ENCODE measurements around the gene CTNNA3.

Gene CTNNA3

GRCh38 chr10:67621834-67622233 is 74.2 kb downstream of the CTNNA3 start:
- no peak overlapping the region for H3K27ac ChIP-seq (ENCODE audit: low read length)
- H3K27me3 ChIP-seq (ENCODE audit: low read depth, low read length) = no peaks in the 10 kb centered on the region

GRCh38 chr10:67618116-67618515 is 77.9 kb downstream of the CTNNA3 start:
- Histone ChIP-seq H3K4me3 (ENCODE audit: low read depth in 1 of 2, low read length in 2 of 2) (no peak overlapping the region), H3K27ac (ENCODE audit: low read length) (no peak overlapping the region), H3K36me3 (ENCODE audit: control insufficient read depth in 1 of 2, insufficient read depth in 2 of 2, low read length in 2 of 2) (no peaks in the 10 kb centered on the region), H3K9me3 (ENCODE audit: control insufficient read depth in 1 of 2, low read length in 2 of 2) (no peaks in the 10 kb centered on the region), H3K27me3 (ENCODE audit: low read depth, low read length) (no peaks in the 10 kb centered on the region), H3K4me1 (ENCODE audit: control insufficient read depth in 1 of 2, insufficient read depth in 2 of 2, low read length in 2 of 2) (no peaks in the 10 kb centered on the region)

More at GRCh38 chr10:67621834-67622233, 74.2 kb downstream of the CTNNA3 start:
- H3K4me1 ChIP-seq (ENCODE audit: control insufficient read depth in 1 of 2, insufficient read depth in 2 of 2, low read length in 2 of 2) = no peaks in the 10 kb centered on the region
- H3K4me3 ChIP-seq (ENCODE audit: low read depth in 1 of 2, low read length in 2 of 2) = no peak overlapping the region
- no peaks in the 10 kb centered on the region for H3K9me3 ChIP-seq (ENCODE audit: control insufficient read depth in 1 of 2, low read length in 2 of 2)
- H3K36me3 ChIP-seq (ENCODE audit: control insufficient read depth in 1 of 2, insufficient read depth in 2 of 2, low read length in 2 of 2) = no peaks in the 10 kb centered on the region

DNA sequence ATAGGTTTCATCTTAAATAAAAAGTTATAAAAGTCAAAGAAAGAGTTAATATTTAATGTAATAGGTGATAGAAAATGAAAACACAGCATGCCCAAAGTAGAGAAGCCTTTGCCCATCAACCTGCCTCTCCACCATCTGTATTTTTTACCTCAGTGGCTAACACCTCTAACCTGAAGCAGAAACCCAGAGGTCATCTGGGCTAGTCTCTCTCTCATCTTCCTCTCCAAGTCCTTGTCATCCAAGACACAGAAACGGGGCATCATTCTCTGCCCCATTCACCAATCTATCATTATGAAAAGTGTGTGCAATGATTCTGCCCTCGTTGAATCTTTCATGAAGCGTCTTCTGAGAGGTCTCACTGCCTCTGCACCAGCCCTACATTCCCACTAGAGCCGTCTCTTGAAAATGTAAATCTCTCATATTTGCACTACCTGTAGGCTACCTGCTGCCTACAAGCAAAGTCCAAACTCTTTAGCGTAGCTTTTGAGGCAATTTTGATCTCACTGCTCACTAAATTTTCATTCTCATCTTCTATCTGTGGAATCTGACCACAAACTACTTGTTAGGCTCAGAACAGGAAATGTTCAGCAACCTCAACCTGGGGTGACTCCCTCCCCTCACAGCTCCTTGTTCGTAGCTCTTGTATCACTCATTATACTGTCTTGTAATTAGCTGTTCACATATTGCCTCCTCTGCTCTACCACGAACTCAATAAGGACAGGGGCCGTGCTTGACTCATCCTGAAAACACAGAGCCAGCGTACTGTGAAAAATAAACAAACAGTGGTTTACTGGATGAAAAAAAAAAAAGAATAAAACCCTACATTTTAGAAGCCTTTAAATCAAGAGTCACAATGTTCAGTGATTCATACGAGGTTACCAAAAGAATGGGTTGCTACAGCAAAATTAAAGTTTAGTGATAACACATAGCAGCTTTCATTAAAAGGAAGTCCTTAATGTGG is 83.1 kb downstream of the CTNNA3 start:
- Histone ChIP-seq H3K9me3 (ENCODE audit: control insufficient read depth in 1 of 2, low read length in 2 of 2) (no peaks in the 10 kb centered on the region), H3K27ac (ENCODE audit: low read length) (no peak overlapping the region), H3K4me1 (ENCODE audit: control insufficient read depth in 1 of 2, insufficient read depth in 2 of 2, low read length in 2 of 2) (no peaks in the 10 kb centered on the region), H3K4me3 (ENCODE audit: low read depth in 1 of 2, low read length in 2 of 2) (no peak overlapping the region), H3K27me3 (ENCODE audit: low read depth, low read length) (no peaks in the 10 kb centered on the region), H3K36me3 (ENCODE audit: control insufficient read depth in 1 of 2, insufficient read depth in 2 of 2, low read length in 2 of 2) (no peaks in the 10 kb centered on the region)

GRCh38 chr10:67612176-67612575 is 83.8 kb downstream of the CTNNA3 start:
- Histone ChIP-seq H3K27ac (ENCODE audit: low read length) (no peak overlapping the region), H3K27me3 (ENCODE audit: low read depth, low read length) (no peaks in the 10 kb centered on the region), H3K4me1 (ENCODE audit: control insufficient read depth in 1 of 2, insufficient read depth in 2 of 2, low read length in 2 of 2) (no peaks in the 10 kb centered on the region), H3K9me3 (ENCODE audit: control insufficient read depth in 1 of 2, low read length in 2 of 2) (no peaks in the 10 kb centered on the region), H3K36me3 (ENCODE audit: control insufficient read depth in 1 of 2, insufficient read depth in 2 of 2, low read length in 2 of 2) (no peaks in the 10 kb centered on the region), H3K4me3 (ENCODE audit: low read depth in 1 of 2, low read length in 2 of 2) (no peak overlapping the region)

GRCh38 chr10:67609996-67610793 is 85.8 kb downstream of the CTNNA3 start:
- H3K4me3 ChIP-seq (ENCODE audit: low read depth in 1 of 2, low read length in 2 of 2) = no peak overlapping the region
- no peaks in the 10 kb centered on the region for H3K9me3 ChIP-seq (ENCODE audit: control insufficient read depth in 1 of 2, low read length in 2 of 2)
- no peak overlapping the region for H3K27ac ChIP-seq (ENCODE audit: low read length)
- H3K27me3 ChIP-seq (ENCODE audit: low read depth, low read length) = no peaks in the 10 kb centered on the region
- H3K4me1 ChIP-seq (ENCODE audit: control insufficient read depth in 1 of 2, insufficient read depth in 2 of 2, low read length in 2 of 2) = no peaks in the 10 kb centered on the region
- no peaks in the 10 kb centered on the region for H3K36me3 ChIP-seq (ENCODE audit: control insufficient read depth in 1 of 2, insufficient read depth in 2 of 2, low read length in 2 of 2)

GRCh38 chr10:67608001-67608400 is 88.0 kb downstream of the CTNNA3 start:
- Histone ChIP-seq H3K27ac (ENCODE audit: low read length) (no peak overlapping the region), H3K9me3 (ENCODE audit: control insufficient read depth in 1 of 2, low read length in 2 of 2) (no peaks in the 10 kb centered on the region), H3K4me1 (ENCODE audit: control insufficient read depth in 1 of 2, insufficient read depth in 2 of 2, low read length in 2 of 2) (no peaks in the 10 kb centered on the region)

GRCh38 chr10:67607472-67607871 is 88.5 kb downstream of the CTNNA3 start:
- Histone ChIP-seq H3K9me3 (ENCODE audit: control insufficient read depth in 1 of 2, low read length in 2 of 2) (no peaks in the 10 kb centered on the region), H3K27ac (ENCODE audit: low read length) (no peak overlapping the region), H3K27me3 (ENCODE audit: low read depth, low read length) (no peaks in the 10 kb centered on the region), H3K4me1 (ENCODE audit: control insufficient read depth in 1 of 2, insufficient read depth in 2 of 2, low read length in 2 of 2) (no peaks in the 10 kb centered on the region), H3K4me3 (ENCODE audit: low read depth in 1 of 2, low read length in 2 of 2) (no peak overlapping the region), H3K36me3 (ENCODE audit: control insufficient read depth in 1 of 2, insufficient read depth in 2 of 2, low read length in 2 of 2) (no peaks in the 10 kb centered on the region)

More at GRCh38 chr10:67608001-67608400, 88.0 kb downstream of the CTNNA3 start:
- Histone ChIP-seq H3K4me3 (ENCODE audit: low read depth in 1 of 2, low read length in 2 of 2) (no peak overlapping the region), H3K36me3 (ENCODE audit: control insufficient read depth in 1 of 2, insufficient read depth in 2 of 2, low read length in 2 of 2) (no peaks in the 10 kb centered on the region), H3K27me3 (ENCODE audit: low read depth, low read length) (no peaks in the 10 kb centered on the region)

- Histone ChIP-seq H3K36me3 (ENCODE audit: control insufficient read depth in 1 of 2, insufficient read depth in 2 of 2, low read length in 2 of 2) (no peaks in the 10 kb centered on the region), H3K9me3 (ENCODE audit: control insufficient read depth in 1 of 2, low read length in 2 of 2) (no peaks in the 10 kb centered on the region), H3K4me3 (ENCODE audit: low read depth in 1 of 2, low read length in 2 of 2) (no peak overlapping the region), H3K27me3 (ENCODE audit: low read depth, low read length) (no peaks in the 10 kb centered on the region), H3K27ac (ENCODE audit: low read length) (no peak overlapping the region), H3K4me1 (ENCODE audit: control insufficient read depth in 1 of 2, insufficient read depth in 2 of 2, low read length in 2 of 2) (no peaks in the 10 kb centered on the region)
These were observed 89.4 kb downstream of the CTNNA3 start for GRCh38 chr10:67606572-67606971.

DNA sequence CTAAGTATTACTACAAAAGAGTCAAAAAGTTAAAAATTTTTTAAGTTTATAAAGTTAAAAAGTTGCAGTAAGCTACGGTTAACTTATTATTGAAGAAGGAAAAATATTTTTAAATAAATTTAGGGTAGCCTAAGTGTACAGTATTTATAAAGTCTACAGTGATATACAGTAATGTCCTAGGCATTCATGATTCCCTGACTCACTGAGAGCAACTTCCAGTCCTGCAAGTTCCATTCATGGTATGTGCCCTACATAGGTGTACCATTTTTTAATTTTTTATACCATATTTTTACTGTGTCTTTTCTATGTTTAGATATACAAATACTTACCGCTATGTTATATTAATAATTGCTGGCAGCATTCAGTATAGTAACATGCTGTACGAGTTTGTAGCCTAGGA is 92.3 kb downstream of the CTNNA3 start:
- H3K27me3 ChIP-seq (ENCODE audit: low read depth, low read length) = no peaks in the 10 kb centered on the region
- H3K9me3 ChIP-seq (ENCODE audit: control insufficient read depth in 1 of 2, low read length in 2 of 2) = no peaks in the 10 kb centered on the region
- no peaks in the 10 kb centered on the region for H3K36me3 ChIP-seq (ENCODE audit: control insufficient read depth in 1 of 2, insufficient read depth in 2 of 2, low read length in 2 of 2)
- H3K4me3 ChIP-seq (ENCODE audit: low read depth in 1 of 2, low read length in 2 of 2) = no peak overlapping the region
- no peak overlapping the region for H3K27ac ChIP-seq (ENCODE audit: low read length)
- H3K4me1 ChIP-seq (ENCODE audit: control insufficient read depth in 1 of 2, insufficient read depth in 2 of 2, low read length in 2 of 2) = no peaks in the 10 kb centered on the region

GRCh38 chr10:67603086-67603485 is 92.9 kb downstream of the CTNNA3 start:
- no peaks in the 10 kb centered on the region for H3K4me1 ChIP-seq (ENCODE audit: control insufficient read depth in 1 of 2, insufficient read depth in 2 of 2, low read length in 2 of 2)
- no peaks in the 10 kb centered on the region for H3K9me3 ChIP-seq (ENCODE audit: control insufficient read depth in 1 of 2, low read length in 2 of 2)
- no peaks in the 10 kb centered on the region for H3K27me3 ChIP-seq (ENCODE audit: low read depth, low read length)
- H3K4me3 ChIP-seq (ENCODE audit: low read depth in 1 of 2, low read length in 2 of 2) = no peak overlapping the region
- H3K36me3 ChIP-seq (ENCODE audit: control insufficient read depth in 1 of 2, insufficient read depth in 2 of 2, low read length in 2 of 2) = no peaks in the 10 kb centered on the region
- no peak overlapping the region for H3K27ac ChIP-seq (ENCODE audit: low read length)

DNA sequence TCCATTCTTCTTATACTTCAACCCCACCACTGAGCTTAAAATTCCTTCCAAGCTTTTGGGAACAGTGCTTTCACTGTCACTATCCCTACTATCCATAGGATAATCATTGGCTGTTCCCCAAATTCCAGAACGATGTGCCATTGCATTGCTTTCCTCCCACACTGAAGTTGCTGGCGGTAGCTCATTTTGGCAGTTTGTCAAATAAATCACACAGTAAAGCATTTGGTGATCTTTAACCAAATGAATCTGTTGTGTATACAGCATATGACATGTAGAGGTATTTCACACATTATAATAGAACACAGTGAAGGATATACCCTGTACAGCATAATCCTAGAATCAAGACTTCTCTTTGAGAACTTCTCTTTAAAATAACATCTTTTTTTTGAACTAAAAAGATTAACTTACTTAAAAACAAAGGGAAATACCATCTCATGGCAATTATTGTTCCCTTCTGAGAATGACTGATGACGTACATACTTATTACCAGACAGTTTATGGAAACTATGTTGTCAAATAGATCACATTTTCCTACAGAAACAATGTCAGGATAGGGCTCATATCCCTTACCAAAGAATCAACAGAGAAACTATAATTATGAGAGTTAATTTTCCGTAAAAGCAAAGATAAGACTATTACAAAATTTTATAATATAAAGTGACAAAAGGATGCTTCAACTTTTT is 93.6 kb downstream of the CTNNA3 start:
- Histone ChIP-seq H3K4me3 (ENCODE audit: low read depth in 1 of 2, low read length in 2 of 2) (no peak overlapping the region), H3K27me3 (ENCODE audit: low read depth, low read length) (no peaks in the 10 kb centered on the region), H3K9me3 (ENCODE audit: control insufficient read depth in 1 of 2, low read length in 2 of 2) (no peaks in the 10 kb centered on the region), H3K27ac (ENCODE audit: low read length) (no peak overlapping the region), H3K36me3 (ENCODE audit: control insufficient read depth in 1 of 2, insufficient read depth in 2 of 2, low read length in 2 of 2) (no peaks in the 10 kb centered on the region), H3K4me1 (ENCODE audit: control insufficient read depth in 1 of 2, insufficient read depth in 2 of 2, low read length in 2 of 2) (no peaks in the 10 kb centered on the region)

All from muscle layer of duodenum (tissue), 2 donors.